H1 (cell line): ENCODE results near the gene OR10J5. TPM values are rescaled to one million over a fixed set of nuclear protein-coding genes. Genes with fewer than 3 reads are reported as not detected.

ENCODE experiments used
- CTCF ChIA-PET: fragments of 300-600 bp; sonication (Branson Sonifier 250); formaldehyde crosslinking; loops from one replicate; lab custom pipeline; 2021; ENCODE audit not compliant: partially characterized antibody; lab: Charles Lee
- POLR2A ChIA-PET: fragments of 300-600 bp; sonication (Branson Sonifier 250); formaldehyde crosslinking; loops from one replicate; lab custom pipeline; 2021; ENCODE audit warnings: inconsistent platforms; ENCODE audit not compliant: partially characterized antibody; lab: Charles Lee
- DNase-seq, 2 experiments: peaks; one replicate each; pipeline versions ENCODE4 v3.0.0 to v3.0.0-alpha.2; 2010 to 2022; ENCODE audit warnings: low spot score in 2 of 2, low read depth in 1 of 2, mixed read lengths in 1 of 2
- FAIRE-seq: peaks from 2 replicates; lab custom pipeline; 2011; peaks lifted over from hg19 to GRCh38; lab: Jason Lieb, UNC
- H2AFZ ChIP-seq: 2 replicates; pipeline ENCODE4 v1.8.1; 2012; ENCODE audit warnings: low read length, inconsistent platforms
- H2AK5ac ChIP-seq: 2 replicates; pipeline ENCODE4 v1.6.1; 2013; ENCODE audit warnings: low read depth, low read length
- H2BK120ac ChIP-seq: replicated peaks from 2 replicates; pipeline ENCODE3; 2013; ENCODE audit warnings: low read depth, low read length, inconsistent platforms
- H2BK12ac ChIP-seq: 2 replicates; pipeline ENCODE4 v1.6.1; 2013; ENCODE audit warnings: low read depth, low read length
- H2BK15ac ChIP-seq: 2 replicates; pipeline ENCODE4 v1.6.1; 2013; ENCODE audit warnings: low read length
- H2BK20ac ChIP-seq: 2 replicates; pipeline ENCODE4 v1.6.1; 2013; ENCODE audit warnings: low read length
- H2BK5ac ChIP-seq: 2 replicates; pipeline ENCODE4 v1.6.1; 2013; ENCODE audit warnings: low read depth, low read length
- H3K14ac ChIP-seq: 2 replicates; pipeline ENCODE4 v1.6.1; 2013; ENCODE audit warnings: inconsistent platforms; ENCODE audit not compliant: insufficient read length
- H3K18ac ChIP-seq: 2 replicates; pipeline ENCODE4 v1.6.1; 2013; ENCODE audit warnings: low read length; ENCODE audit errors: extremely low read depth
- H3K23ac ChIP-seq: 2 replicates; pipeline ENCODE4 v1.6.1; 2013; ENCODE audit warnings: inconsistent platforms; ENCODE audit not compliant: insufficient read length
- H3K23me2 ChIP-seq: 2 replicates; pipeline ENCODE4 v1.6.1; 2013; ENCODE audit warnings: low read depth, low read length
- H3K27ac ChIP-seq: 2 replicates; pipeline ENCODE4 v1.6.1; 2011; ENCODE audit warnings: low read depth, low read length, inconsistent platforms
- H3K27me3 ChIP-seq, 4 experiments: replicated peaks in 1 of 4; 1 replicate in 1 of 4; 2 replicates in 3 of 4; pipeline versions ENCODE4 v1.6.1 to v1.8.1; 2011 to 2013; ENCODE audit warnings: low read length in 3 of 4, mild to moderate bottlenecking in 3 of 4, inconsistent platforms in 2 of 4, mixed read lengths in 2 of 4, moderate library complexity in 1 of 4; ENCODE audit not compliant: control insufficient read depth in 3 of 4, insufficient read depth in 3 of 4; ENCODE audit errors: extremely low read depth in 1 of 4
- H3K36me3 ChIP-seq, 4 experiments: 2 replicates each; pipeline versions ENCODE4 v1.6.1 to v1.8.1; 2011 to 2013; ENCODE audit warnings: mild to moderate bottlenecking in 4 of 4, low read length in 3 of 4, moderate library complexity in 2 of 4, control low read depth in 1 of 4, inconsistent platforms in 1 of 4; ENCODE audit not compliant: insufficient read depth in 4 of 4, control insufficient read depth in 2 of 4
- H3K4ac ChIP-seq: replicated peaks from 2 replicates; pipeline ENCODE3; 2013; ENCODE audit warnings: low read length, low read depth, mixed read lengths, inconsistent platforms; ENCODE audit not compliant: insufficient read length
- H3K4me1 ChIP-seq, 4 experiments: replicated peaks in 1 of 4; 1 replicate in 1 of 4; 2 replicates in 3 of 4; pipeline versions ENCODE4 v1.6.1 to v1.8.1; 2011 to 2013; ENCODE audit warnings: low read length in 3 of 4, inconsistent platforms in 2 of 4, mixed read lengths in 1 of 4; ENCODE audit not compliant: insufficient read depth in 4 of 4, control insufficient read depth in 3 of 4
- H3K4me2 ChIP-seq, 2 experiments: 2 replicates each; pipeline versions ENCODE4 v1.6.1 to v1.8.1; 2011 to 2013; ENCODE audit warnings: low read depth in 2 of 2, low read length in 2 of 2, control low read depth in 1 of 2, inconsistent platforms in 1 of 2, mild to moderate bottlenecking in 1 of 2; ENCODE audit not compliant: insufficient read depth in 1 of 2
- H3K4me3 ChIP-seq, 4 experiments: fragments of 200-600, 300-600 bp in 1 of 4; sonication (generic), shearing (Covaris generic), sonication (Bioruptor Twin) in 1 of 4; 2 replicates each; pipeline versions ENCODE4 v1.5.1 to v1.8.1; 2011 to 2016; ENCODE audit warnings: low read length in 4 of 4, low read depth in 3 of 4, control low read depth in 2 of 4, inconsistent platforms in 2 of 4, mild to moderate bottlenecking in 2 of 4, mixed read lengths in 1 of 4, moderate library complexity in 1 of 4; ENCODE audit not compliant: insufficient read depth in 2 of 4; ENCODE audit errors: extremely low read depth in 1 of 4
- H3K56ac ChIP-seq: replicated peaks from 2 replicates; pipeline ENCODE3; 2013; ENCODE audit warnings: low read depth, mild to moderate bottlenecking, mixed read lengths, low read length, inconsistent platforms; ENCODE audit not compliant: insufficient read length
- H3K79me1 ChIP-seq: 2 replicates; pipeline ENCODE4 v1.6.1; 2013; ENCODE audit warnings: low read depth, low read length, control low read depth
- H3K79me2 ChIP-seq, 2 experiments: 2 replicates each; pipeline versions ENCODE4 v1.6.1 to v1.8.1; 2012 to 2013; ENCODE audit warnings: low read length in 2 of 2, mild to moderate bottlenecking in 2 of 2, inconsistent platforms in 1 of 2; ENCODE audit not compliant: insufficient read depth in 2 of 2, control insufficient read depth in 1 of 2
- H3K9ac ChIP-seq, 4 experiments: replicated peaks in 1 of 4; 1 replicate in 1 of 4; 2 replicates in 3 of 4; pipeline versions ENCODE4 v1.6.1 to v1.8.1; 2011 to 2013; ENCODE audit warnings: low read depth in 3 of 4, low read length in 3 of 4, control low read depth in 2 of 4, mild to moderate bottlenecking in 2 of 4, moderate library complexity in 2 of 4, inconsistent platforms in 1 of 4; ENCODE audit errors: extremely low read depth in 1 of 4
- H3K9me3 ChIP-seq, 2 experiments: 2 replicates each; pipeline versions ENCODE4 v1.6.1 to v1.8.1; 2012 to 2013; ENCODE audit warnings: mild to moderate bottlenecking in 2 of 2, moderate library complexity in 2 of 2, control low read depth in 1 of 2, inconsistent platforms in 1 of 2, low read depth in 1 of 2, low read length in 1 of 2, mixed read lengths in 1 of 2; ENCODE audit not compliant: insufficient read depth in 2 of 2
- H4K20me1 ChIP-seq, 2 experiments: replicated peaks in 1 of 2; 2 replicates each; pipeline versions ENCODE3 to v1.8.1; 2011 to 2013; ENCODE audit warnings: inconsistent platforms in 2 of 2, low read length in 2 of 2, mild to moderate bottlenecking in 1 of 2; ENCODE audit not compliant: insufficient read depth in 2 of 2, control insufficient read depth in 1 of 2
- H4K5ac ChIP-seq: 2 replicates; pipeline ENCODE4 v1.6.1; 2013; ENCODE audit warnings: low read length, low read depth, mixed read lengths, inconsistent platforms; ENCODE audit not compliant: insufficient read length
- H4K8ac ChIP-seq: 2 replicates; pipeline ENCODE4 v1.8.0; 2013; ENCODE audit warnings: mild to moderate bottlenecking, moderate library complexity, low read length, inconsistent platforms; ENCODE audit not compliant: insufficient read depth; ENCODE audit errors: extremely low read depth
- H4K91ac ChIP-seq: replicated peaks from 2 replicates; pipeline ENCODE3; 2013; ENCODE audit warnings: low read length, mixed read lengths, inconsistent platforms; ENCODE audit not compliant: insufficient read length
- CBX8 ChIP-seq: fragments of 300-800, 300-1000 bp; sonication (generic); IDR thresholded peaks from 2 replicates; pipeline ENCODE4 v1.7.1; 2016; ENCODE audit warnings: low read depth, low read length, borderline replicate concordance
- CHD1 ChIP-seq: IDR thresholded peaks from 2 replicates; pipeline ENCODE4 v1.6.1; 2012; ENCODE audit warnings: low read depth, low read length, improper control_type of control experiment
- CREB1 ChIP-seq: IDR thresholded peaks from 2 replicates; pipeline ENCODE4 v1.6.1; 2012; ENCODE audit warnings: inconsistent platforms
- FOSL1 ChIP-seq: IDR thresholded peaks from 2 replicates; pipeline ENCODE4 v1.6.1; 2011; ENCODE audit warnings: mild to moderate bottlenecking, low read depth, low read length, moderate library complexity; ENCODE audit not compliant: insufficient read depth
- HDAC6 ChIP-seq: IDR thresholded peaks from one replicate; pipeline ENCODE4 v1.7.1; 2012; ENCODE audit warnings: low read depth, mild to moderate bottlenecking, inconsistent platforms, low read length, moderate library complexity
- KDM5A ChIP-seq: fragments of 200-600 bp; IDR thresholded peaks from 2 replicates; pipeline ENCODE4 v1.7.1; 2012; ENCODE audit warnings: mild to moderate bottlenecking, low read length, inconsistent platforms, mixed read lengths
- MAX ChIP-seq: IDR thresholded peaks from 2 replicates; pipeline ENCODE4 v1.6.1; 2012; ENCODE audit warnings: inconsistent platforms
- POLR2AphosphoS5 ChIP-seq: IDR thresholded peaks from 2 replicates; pipeline ENCODE4 v1.6.1; 2011; ENCODE audit warnings: low read depth, low read length
- POU5F1 ChIP-seq: IDR thresholded peaks from 2 replicates; pipeline ENCODE4 v1.6.1; 2011; ENCODE audit warnings: low read depth, mild to moderate bottlenecking, low read length, moderate library complexity
- RBBP5 ChIP-seq: IDR thresholded peaks from 2 replicates; pipeline ENCODE4 v1.7.1; 2012; ENCODE audit warnings: low read depth, mild to moderate bottlenecking, inconsistent platforms, low read length, moderate library complexity, borderline replicate concordance
- SAP30 ChIP-seq: fragments of 300-600 bp; sonication (generic); IDR thresholded peaks from 2 replicates; pipeline ENCODE4 v1.7.1; 2012; ENCODE audit warnings: low read length, moderate library complexity, mild to moderate bottlenecking, inconsistent platforms; ENCODE audit not compliant: insufficient read depth, insufficient replicate concordance
- SIX5 ChIP-seq: IDR thresholded peaks from 2 replicates; pipeline ENCODE4 v1.6.1; 2011; ENCODE audit warnings: mild to moderate bottlenecking, low read depth, low read length
- SP4 ChIP-seq: IDR thresholded peaks from 2 replicates; pipeline ENCODE4 v1.6.1; 2012; ENCODE audit warnings: low read length, inconsistent platforms
- TAF1 ChIP-seq: IDR thresholded peaks from 2 replicates; pipeline ENCODE4 v1.6.1; 2011; ENCODE audit warnings: mild to moderate bottlenecking, low read depth, low read length
- TEAD4 ChIP-seq: IDR thresholded peaks from 2 replicates; pipeline ENCODE4 v1.6.1; 2012; ENCODE audit warnings: low read depth, low read length, inconsistent platforms, mixed read lengths
- WGBS, 2 experiments: shearing (Covaris generic) in 1 of 2; methylation state at CpG; one replicate each; pipeline versions ENCODE4 v1.1.6 to v1.1.7; 2013 to 2015; ENCODE audit warnings: low lambda C conversion rate in 2 of 2, mixed read lengths in 2 of 2, inconsistent platforms in 1 of 2, low coverage in 1 of 2, missing lambda C conversion rate in 1 of 2; ENCODE audit not compliant: insufficient replicate concordance in 2 of 2, insufficient coverage in 1 of 2, insufficient read length in 1 of 2; ENCODE audit errors: extremely low coverage in 1 of 2, missing lambda C conversion rate in 1 of 2; 5-methylcytosine and 5-hydroxymethylcytosine counted together
- polyA plus RNA-seq, 7 experiments: library from polyadenylated mRNA; depleted of rRNA in 3 of 7; stranded (reverse) in 5 of 7; unstranded in 2 of 7; fragments of >200 nt in 5 of 7; fragments of 200-250 nt in 2 of 7; gene quantifications; 1 replicate in 5 of 7; 2 replicates in 1 of 7; 4 replicates in 1 of 7; pipeline versions ENCODE4 v1.2.1 to v1.2.3, GENCODE V29; 2011 to 2013; ENCODE audit warnings: missing spikeins in 2 of 7, mixed read lengths in 2 of 7
- total RNA-seq: library from RNA; stranded (reverse); fragmentation: NEBNext Ultra II Directional; extraction: Animal tissue kit (Norgen Biotek cat#: 25700); gene quantifications from 2 replicates; pipeline ENCODE4 v1.2.1, GENCODE V29; 2021

The OR10J5 gene
- total and polyA plus RNA-seq, 2 of the 8 experiments (the other 6 are each of a cell fraction or from before 2014, with no cell fraction given), result not detected

GRCh38 chr1:159508951-159509350 is 26.9 kb downstream of the OR10J5 start:
- Histone ChIP-seq H3K79me2 (no peaks in the 10 kb centered on the region), H3K4me1 (no peaks in the 10 kb centered on the region), H3K79me1 (no peaks in the 10 kb centered on the region), H2BK15ac (no peak overlapping the region), H4K91ac (no peak overlapping the region), H2BK5ac (no peak overlapping the region), H2BK12ac (no peak overlapping the region), H3K4me2 (no peak overlapping the region), H3K56ac (no peak overlapping the region), H3K23ac (no peak overlapping the region), H2AFZ (no peak overlapping the region), H3K14ac (no peak overlapping the region), H4K5ac (no peak overlapping the region), H2AK5ac (no peak overlapping the region), H4K20me1 (no peaks in the 10 kb centered on the region), H3K27me3 (no peaks in the 10 kb centered on the region), H3K18ac (no peak overlapping the region), H3K23me2 (no peaks in the 10 kb centered on the region), H3K36me3 (no peaks in the 10 kb centered on the region), H4K8ac (no peak overlapping the region), H3K27ac (no peak overlapping the region), H2BK20ac (no peak overlapping the region), H2BK120ac (no peak overlapping the region), H3K9me3 (peaks cover 33 to 41% of the 10 kb centered on the region in 2 experiments), H3K9ac (no peak overlapping the region), H3K4me3 (no peak overlapping the region), H3K4ac (no peak overlapping the region)
- WGBS, 2 experiments, result 52% methylated on average over 4 of the region's 4 CpGs; no CpG with 5 or more reads in 1 of the 2 experiments
- CTCF ChIA-PET, result no interaction called here
- DNase-seq (no peak), FAIRE-seq (no peak)
- POLR2A ChIA-PET, result no interaction called here
- TF ChIP-seq CHD1 (no peak), CREB1 (no peak), POU5F1 (no peak), CBX8 (no peak), POLR2AphosphoS5 (no peak), TEAD4 (no peak), HDAC6 (no peak), MAX (no peak), KDM5A (no peak), RBBP5 (no peak), SAP30 (no peak), SP4 (no peak), FOSL1 (no peak), SIX5 (no peak), TAF1 (no peak)
